IMR-90 (cell line): ENCODE data around the gene ANKIB1. TPM values are rescaled to one million over a fixed set of nuclear protein-coding genes. Genes with fewer than 3 reads are reported as not detected.

ENCODE experiments used
- ATAC-seq: fragments of 200-7000 bp; cut with Tn5 transposase; 2 replicates; pipeline ENCODE4 v1.9.1; 2020; ENCODE audit warnings: low read depth, mild to moderate bottlenecking, moderate library complexity
- BruUV-seq: library from RNA; stranded (reverse); fragments of 400-500 nt; replicated peaks from 2 replicates; lab custom pipeline; 2021; lab: Mats Ljungman, UMichigan
- CTCF ChIA-PET: fragments of 300-600 bp; formaldehyde crosslinking; extraction: SDS; loops from one replicate; lab custom pipeline; 2021; ENCODE audit warnings: antibody characterized with exemption; lab: Yijun Ruan, JAX
- POLR2A ChIA-PET: fragments of 300-600 bp; sonication (Branson Sonifier 250); formaldehyde crosslinking; loops from one replicate; lab custom pipeline; 2022; ENCODE audit warnings: antibody characterized with exemption; ENCODE audit not compliant: unreplicated experiment; lab: Charles Lee
- DNase-seq: peaks from one replicate; pipeline ENCODE4 v3.0.0; 2013
- H2AFZ ChIP-seq: replicated peaks from 2 replicates; pipeline ENCODE3; 2013; ENCODE audit warnings: low read length, mild to moderate bottlenecking; ENCODE audit not compliant: poor library complexity
- H2AK5ac ChIP-seq: 2 replicates; pipeline ENCODE4 v1.6.1; 2013; ENCODE audit warnings: low read depth, low read length, inconsistent platforms
- H2AK9ac ChIP-seq: replicated peaks from 2 replicates; pipeline ENCODE3; 2013; ENCODE audit warnings: mild to moderate bottlenecking, low read depth, low read length, moderate library complexity; ENCODE audit not compliant: poor library complexity
- H2BK120ac ChIP-seq: 2 replicates; pipeline ENCODE4 v1.6.1; 2013; ENCODE audit warnings: low read depth, low read length, inconsistent platforms
- H2BK15ac ChIP-seq: 3 replicates; pipeline ENCODE4 v1.6.1; 2013; ENCODE audit warnings: low read depth, low read length, inconsistent platforms
- H2BK20ac ChIP-seq: 2 replicates; pipeline ENCODE4 v1.6.1; 2013; ENCODE audit warnings: low read depth, mild to moderate bottlenecking, inconsistent platforms, low read length, moderate library complexity
- H2BK5ac ChIP-seq: 2 replicates; pipeline ENCODE4 v1.6.1; 2013; ENCODE audit warnings: mild to moderate bottlenecking, low read depth, low read length, inconsistent platforms; ENCODE audit not compliant: poor library complexity, severe bottlenecking
- H3K14ac ChIP-seq: replicated peaks from 2 replicates; pipeline ENCODE4 v1.6.1; 2013; ENCODE audit warnings: low read depth, low read length, inconsistent platforms
- H3K18ac ChIP-seq: 2 replicates; pipeline ENCODE4 v1.6.1; 2013; ENCODE audit warnings: low read depth, low read length, control low read depth
- H3K23ac ChIP-seq: 2 replicates; pipeline ENCODE4 v1.6.1; 2013; ENCODE audit warnings: low read depth, low read length, inconsistent platforms
- H3K27ac ChIP-seq: 2 replicates; pipeline ENCODE4 v1.5.1; 2013; ENCODE audit warnings: mild to moderate bottlenecking, control low read depth, low read length; ENCODE audit not compliant: insufficient read depth
- H3K27me3 ChIP-seq: 2 replicates; pipeline ENCODE4 v1.6.1; 2013; ENCODE audit warnings: low read length; ENCODE audit not compliant: control insufficient read depth, insufficient read depth
- H3K36me3 ChIP-seq: 2 replicates; pipeline ENCODE4 v1.6.1; 2013; ENCODE audit warnings: low read length, mixed read lengths; ENCODE audit not compliant: control insufficient read depth, insufficient read depth
- H3K4ac ChIP-seq: 2 replicates; pipeline ENCODE4 v1.6.1; 2013; ENCODE audit warnings: low read depth, low read length, inconsistent platforms
- H3K4me1 ChIP-seq: 2 replicates; pipeline ENCODE4 v1.6.1; 2013; ENCODE audit warnings: low read length, mixed read lengths; ENCODE audit not compliant: control insufficient read depth, insufficient read depth
- H3K4me2 ChIP-seq: 2 replicates; pipeline ENCODE4 v1.6.1; 2013; ENCODE audit warnings: low read depth, mild to moderate bottlenecking, control low read depth, low read length, moderate library complexity
- H3K4me3 ChIP-seq: 2 replicates; pipeline ENCODE4 v1.5.1; 2013; ENCODE audit warnings: low read depth, mild to moderate bottlenecking, control low read depth, low read length, moderate library complexity; ENCODE audit not compliant: insufficient read depth
- H3K56ac ChIP-seq: 2 replicates; pipeline ENCODE4 v1.6.1; 2013; ENCODE audit warnings: low read length, inconsistent platforms; ENCODE audit not compliant: insufficient read depth; ENCODE audit errors: extremely low read depth
- H3K79me1 ChIP-seq, 2 experiments: 2 replicates each; pipeline ENCODE4 v1.6.1; 2013; ENCODE audit warnings: low read length in 2 of 2, inconsistent platforms in 1 of 2, low read depth in 1 of 2
- H3K9ac ChIP-seq: 2 replicates; pipeline ENCODE4 v1.6.1; 2013; ENCODE audit warnings: low read depth, low read length, control low read depth
- H3K9me1 ChIP-seq: 2 replicates; pipeline ENCODE4 v1.6.1; 2013; ENCODE audit warnings: low read length, inconsistent platforms; ENCODE audit not compliant: insufficient read depth
- H3K9me3 ChIP-seq: 2 replicates; pipeline ENCODE4 v1.6.1; 2013; ENCODE audit warnings: low read length; ENCODE audit not compliant: control insufficient read depth, insufficient read depth
- H4K20me1 ChIP-seq: 2 replicates; pipeline ENCODE4 v1.6.1; 2013; ENCODE audit warnings: low read length, inconsistent platforms; ENCODE audit not compliant: insufficient read depth
- H4K5ac ChIP-seq: 2 replicates; pipeline ENCODE4 v1.6.1; 2013; ENCODE audit warnings: mild to moderate bottlenecking, low read depth, low read length, control low read depth
- H4K8ac ChIP-seq, 2 experiments: 2 replicates each; pipeline ENCODE4 v1.6.1; 2013; ENCODE audit warnings: low read depth in 2 of 2, low read length in 2 of 2, control low read depth in 1 of 2, inconsistent platforms in 1 of 2
- H4K91ac ChIP-seq: 2 replicates; pipeline ENCODE4 v1.6.1; 2013; ENCODE audit warnings: low read depth, low read length, inconsistent platforms; ENCODE audit not compliant: insufficient read depth
- CHD1 ChIP-seq: IDR thresholded peaks from 2 replicates; pipeline ENCODE4 v1.6.1; 2012; ENCODE audit warnings: low read depth, low read length, improper control_type of control experiment
- MAFK ChIP-seq: IDR thresholded peaks from 2 replicates; pipeline ENCODE4 v1.6.1; 2012; ENCODE audit warnings: low read depth, low read length, improper control_type of control experiment
- MXI1 ChIP-seq: IDR thresholded peaks from 2 replicates; pipeline ENCODE4 v1.6.1; 2012; ENCODE audit warnings: low read depth, mild to moderate bottlenecking, low read length, moderate library complexity, borderline replicate concordance
- POLR2A ChIP-seq: IDR thresholded peaks from 2 replicates; pipeline ENCODE4 v1.6.1; 2012; ENCODE audit warnings: mild to moderate bottlenecking, low read depth, low read length
- RAD21 ChIP-seq: IDR thresholded peaks from 2 replicates; pipeline ENCODE4 v1.6.1; 2012; ENCODE audit warnings: low read length, improper control_type of control experiment
- RCOR1 ChIP-seq: IDR thresholded peaks from 2 replicates; pipeline ENCODE4 v1.6.1; 2012; ENCODE audit warnings: mild to moderate bottlenecking, low read length, improper control_type of control experiment; ENCODE audit not compliant: insufficient replicate concordance
- RFX5 ChIP-seq: IDR thresholded peaks from 2 replicates; pipeline ENCODE4 v1.8.0; 2012; ENCODE audit warnings: low read depth, mild to moderate bottlenecking, low read length, moderate library complexity
- SMC3 ChIP-seq: fragments of 150-350 bp; IDR thresholded peaks from 2 replicates; pipeline ENCODE4 v1.6.1; 2016; ENCODE audit warnings: low read depth, mild to moderate bottlenecking, antibody characterized with exemption, low read length, moderate library complexity
- WGBS, 2 experiments: methylation state at CpG; one replicate each; pipeline versions ENCODE4 v1.1.5 to v1.1.7; 2013; ENCODE audit warnings: missing lambda C conversion rate in 2 of 2; ENCODE audit not compliant: insufficient read length in 1 of 2; ENCODE audit errors: extremely low coverage in 2 of 2; 5-methylcytosine and 5-hydroxymethylcytosine counted together
- dilution Hi-C: fragments of 300-500 bp; cut with HindIII; formaldehyde crosslinking; loops from one replicate; pipeline ENCODE4 v1.14.3; 2018; ENCODE audit warnings: low sequenced_read_pairs; ENCODE audit not compliant: unreplicated experiment
- in situ Hi-C: fragments of 300-500 bp; cut with MboI; formaldehyde crosslinking; loops from 3 replicates; pipeline ENCODE4 v1.14.3; 2019; ENCODE audit warnings: low sequenced_read_pairs, inconsistent platforms, mixed read lengths
- intact Hi-C: fragments of 100-400 bp; cut with micrococcal nuclease; formaldehyde crosslinking; loops from 2 replicates; pipeline ENCODE4 v1.10.0; 2022
- polyA plus RNA-seq, 3 experiments: library from polyadenylated mRNA; depleted of rRNA; stranded (reverse); fragments of >200 nt; gene quantifications; 2 replicates each; pipeline ENCODE4 v1.2.3, GENCODE V29; 2012; ENCODE audit warnings: low replicate concordance in 1 of 3
- total RNA-seq: library from RNA; depleted of rRNA; stranded (reverse); fragments of >200 nt; gene quantifications from 2 replicates; pipeline ENCODE4 v1.2.3, GENCODE V29; 2012
- TF ChIP-seq, protein P1 (sequence below): conservative IDR thresholded peaks from 2 replicates; pipeline ENCODE4 v1.5.1; 2012; ENCODE audit warnings: mild to moderate bottlenecking, low read depth, low read length, improper control_type of control experiment

Gene ANKIB1
- total and polyA plus RNA-seq, 2 of the 4 experiments (the other 2 are of a cell fraction) = 18.7 to 33.9 TPM

DNA sequence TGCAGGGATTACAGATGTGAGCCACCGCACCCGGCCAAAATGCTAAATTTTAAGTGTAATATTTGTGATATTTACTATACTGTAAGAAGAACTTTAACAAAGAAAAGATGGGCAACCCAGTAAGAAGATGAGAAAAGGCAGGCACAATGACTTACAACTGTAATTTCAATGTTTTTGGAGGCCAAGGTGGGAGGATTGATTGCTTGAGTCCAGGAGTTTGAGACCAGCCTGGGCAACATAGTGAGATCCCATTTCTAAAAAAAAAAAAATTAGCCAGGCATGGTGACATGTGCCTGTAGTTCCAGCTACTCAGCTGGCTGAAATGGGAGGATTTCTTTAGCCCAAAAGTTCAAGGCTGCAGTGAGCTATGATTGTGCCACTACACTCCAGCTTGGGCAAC is 189.8 kb downstream of the ANKIB1 start:
- H3K79me1 ChIP-seq = no peaks in the 10 kb centered on the region
- H4K91ac ChIP-seq = no peak overlapping the region
- POLR2A ChIA-PET = no interaction called here
- no peaks in the 10 kb centered on the region; the same call in 1 of the 2 replicates for H3K9me1 ChIP-seq
- H3K27ac ChIP-seq = no peak overlapping the region
- dilution Hi-C loops = no loop called here
- intact Hi-C loops = no loop called here
- H3K4me1 ChIP-seq = no peaks in the 10 kb centered on the region
- H2AFZ ChIP-seq = no peak overlapping the region
- no peak overlapping the region for H3K14ac ChIP-seq
- H3K4me3 ChIP-seq = no peak overlapping the region
- no peaks in the 10 kb centered on the region for H4K20me1 ChIP-seq
- in situ Hi-C loops = no loop called here
- no peak overlapping the region for H3K4ac ChIP-seq
- CTCF ChIA-PET = interaction anchor here (0.6 kb wide), 1 partner anchor 74 kb away, joined by 3 read pairs; no protein-coding TSS in a partner anchor
- H3K23ac ChIP-seq = no peak overlapping the region
- no TSS peak for BruUV-seq
- ATAC-seq = no peak
- H2BK120ac ChIP-seq = no peak overlapping the region
- H3K9ac ChIP-seq = no peak overlapping the region
- DNase-seq = no peak
- no peak overlapping the region for H3K56ac ChIP-seq
- no peak overlapping the region for H2AK5ac ChIP-seq
- H4K8ac ChIP-seq = no peak overlapping the region
- no peak overlapping the region for H2BK5ac ChIP-seq
- no peak overlapping the region for H4K5ac ChIP-seq
- no peak overlapping the region for H2BK15ac ChIP-seq
- H3K27me3 ChIP-seq = peaks cover 14% of the 10 kb centered on the region
- no CpG with 5 or more reads among the region's 2 CpGs for WGBS, 2 experiments
- no peak overlapping the region for H2BK20ac ChIP-seq
- TF ChIP-seq RCOR1 = no peak
- no peak for TF ChIP-seq RAD21
- no peak for TF ChIP-seq SMC3
- no peak for TF ChIP-seq POLR2A
- no peak for TF ChIP-seq MAFK
- TF ChIP-seq CHD1 = no peak
- TF ChIP-seq RFX5 = no peak
- TF ChIP-seq, protein P1, sequence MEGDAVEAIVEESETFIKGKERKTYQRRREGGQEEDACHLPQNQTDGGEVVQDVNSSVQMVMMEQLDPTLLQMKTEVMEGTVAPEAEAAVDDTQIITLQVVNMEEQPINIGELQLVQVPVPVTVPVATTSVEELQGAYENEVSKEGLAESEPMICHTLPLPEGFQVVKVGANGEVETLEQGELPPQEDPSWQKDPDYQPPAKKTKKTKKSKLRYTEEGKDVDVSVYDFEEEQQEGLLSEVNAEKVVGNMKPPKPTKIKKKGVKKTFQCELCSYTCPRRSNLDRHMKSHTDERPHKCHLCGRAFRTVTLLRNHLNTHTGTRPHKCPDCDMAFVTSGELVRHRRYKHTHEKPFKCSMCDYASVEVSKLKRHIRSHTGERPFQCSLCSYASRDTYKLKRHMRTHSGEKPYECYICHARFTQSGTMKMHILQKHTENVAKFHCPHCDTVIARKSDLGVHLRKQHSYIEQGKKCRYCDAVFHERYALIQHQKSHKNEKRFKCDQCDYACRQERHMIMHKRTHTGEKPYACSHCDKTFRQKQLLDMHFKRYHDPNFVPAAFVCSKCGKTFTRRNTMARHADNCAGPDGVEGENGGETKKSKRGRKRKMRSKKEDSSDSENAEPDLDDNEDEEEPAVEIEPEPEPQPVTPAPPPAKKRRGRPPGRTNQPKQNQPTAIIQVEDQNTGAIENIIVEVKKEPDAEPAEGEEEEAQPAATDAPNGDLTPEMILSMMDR = no peak
- no peak for TF ChIP-seq MXI1
- no peak overlapping the region for H2AK9ac ChIP-seq
- H3K18ac ChIP-seq = no peak overlapping the region
- H3K4me2 ChIP-seq = no peak overlapping the region
- no peaks in the 10 kb centered on the region for H3K9me3 ChIP-seq
- no peaks in the 10 kb centered on the region for H3K36me3 ChIP-seq
